Body of pancreas (tissue), 4 donors: ENCODE data around the gene UMODL1. TPM values are rescaled to one million over a fixed set of nuclear protein-coding genes. Genes with fewer than 3 reads are reported as not detected.

ENCODE experiments used
- ATAC-seq: fragments of 150-250 bp; one replicate; pipeline ENCODE4 v1.9.1; 2016
- DNase-seq, 4 donors: peaks; one replicate each; pipeline ENCODE4 v3.0.0-alpha.2; 2019
- H3K27ac ChIP-seq, 4 donors: fragments of 200-600 bp; sonication (generic); 1 replicate in 3 of 4; 2 replicates in 1 of 4; pipeline versions ENCODE4 v1.5.1 to v1.6.1; 2016 to 2019; ENCODE audit warnings: mild to moderate bottlenecking in 1 of 4, mixed read lengths in 1 of 4, moderate library complexity in 1 of 4
- H3K27me3 ChIP-seq, 2 donors: fragments of 200-600 bp; sonication (generic); one replicate each; pipeline ENCODE4 v1.6.0; 2016; ENCODE audit warnings: mild to moderate bottlenecking in 1 of 2
- H3K36me3 ChIP-seq, 2 donors: fragments of 200-600 bp; sonication (generic); replicated peaks in 1 of 2; 2 replicates each; pipeline ENCODE4 v1.5.1; 2016; ENCODE audit warnings: low read depth in 2 of 2; ENCODE audit not compliant: insufficient read depth in 1 of 2
- H3K4me1 ChIP-seq: fragments of 200-600 bp; sonication (generic); one replicate; pipeline ENCODE4 v1.6.0; 2016
- H3K4me3 ChIP-seq, 2 donors: fragments of 200-600 bp; sonication (generic); 1 replicate in 1 of 2; 2 replicates in 1 of 2; pipeline ENCODE4 v1.5.1; 2016 to 2019
- H3K9me3 ChIP-seq, 3 donors: fragments of 200-600 bp; sonication (generic); 1 replicate in 2 of 3; 2 replicates in 1 of 3; pipeline ENCODE4 v1.5.1; 2016
- POLR2A ChIP-seq, 3 donors: fragments of 450-650 bp; IDR thresholded peaks; one replicate each; pipeline ENCODE4 v1.6.1; 2016; ENCODE audit warnings: antibody characterized with exemption in 3 of 3, mild to moderate bottlenecking in 2 of 3
- WGBS, 2 donors: methylation state at CpG; one replicate each; pipeline ENCODE4 v1.1.5; 2017; 5-methylcytosine and 5-hydroxymethylcytosine counted together
- intact Hi-C: fragments of 100-400 bp; cut with DNase I; formaldehyde crosslinking; loops from one replicate; pipeline ENCODE4 v1.15.1; 2023
- total RNA-seq, 2 donors: library from RNA; depleted of rRNA; stranded (reverse); fragments of >200 nt; gene quantifications; one replicate each; pipeline ENCODE4 v1.1.0, GENCODE V29; 2016
- TF ChIP-seq, protein P1 (sequence below), 7 experiments: fragments of 450-650 bp in 4 of 7; fragments of 200-600 bp in 3 of 7; sonication (generic) in 3 of 7; IDR thresholded peaks; one replicate each; pipeline ENCODE4 v1.5.1; 2016 to 2019; ENCODE audit warnings: antibody characterized with exemption in 7 of 7

The UMODL1 gene
- total RNA-seq, 2 donors from 2014 or later = not detected

DNA sequence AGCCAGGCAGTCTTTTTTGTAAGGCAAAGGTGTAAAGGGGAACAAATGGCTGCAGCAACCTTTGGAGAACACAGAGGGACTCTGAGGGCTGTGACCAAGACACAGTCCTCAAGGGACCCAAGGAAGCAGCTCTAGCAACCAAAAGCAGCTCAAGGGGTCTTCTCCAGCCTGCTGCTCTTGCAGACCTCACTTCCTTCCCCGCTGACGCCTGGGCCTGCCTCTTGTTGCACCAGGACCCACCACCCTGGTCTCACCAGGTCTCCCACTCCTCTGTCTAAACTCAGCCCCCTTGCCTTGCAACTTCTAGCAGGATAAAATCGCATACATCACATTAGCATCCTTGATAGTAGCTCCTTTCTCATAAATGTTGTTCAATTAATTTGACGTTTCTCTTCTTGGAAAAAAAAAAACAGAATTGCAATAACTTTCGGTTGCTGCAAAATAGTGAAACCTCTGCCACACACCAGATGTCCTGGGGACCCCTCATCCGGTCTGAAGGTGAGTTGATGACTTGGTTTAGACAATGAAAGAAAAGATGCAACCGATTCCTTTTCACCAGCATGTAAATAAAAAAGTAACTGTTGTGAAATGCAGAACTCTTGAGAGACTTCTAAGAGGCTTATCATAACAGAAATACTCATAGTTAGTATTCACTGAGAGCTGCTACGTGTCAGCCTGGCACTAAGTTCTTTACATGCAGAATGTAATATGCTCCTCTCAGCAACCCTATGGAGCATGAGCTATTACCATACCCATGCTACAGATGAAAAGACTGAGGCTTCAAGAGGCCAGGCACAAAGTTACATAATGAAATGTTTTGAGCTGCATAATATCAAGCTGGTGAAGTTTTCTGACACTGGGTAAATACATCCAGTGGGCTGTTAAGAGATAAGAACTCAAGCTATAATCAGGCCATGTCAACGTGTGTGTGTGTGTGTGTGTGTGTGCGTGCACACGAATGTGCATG is 58.5 kb downstream of the UMODL1 start:
- Histone ChIP-seq H3K27me3 (no peaks in the 10 kb centered on the region), H3K27ac (no peak overlapping the region), H3K4me1 (no peaks in the 10 kb centered on the region), H3K36me3 (no peaks in the 10 kb centered on the region), H3K9me3 (no peaks in the 10 kb centered on the region), H3K4me3 (no peak overlapping the region)
- 49 to 54% methylated on average over 11 of the region's 11 CpGs for WGBS, 2 donors
- intact Hi-C loops = no loop called here
- TF ChIP-seq, protein P1, sequence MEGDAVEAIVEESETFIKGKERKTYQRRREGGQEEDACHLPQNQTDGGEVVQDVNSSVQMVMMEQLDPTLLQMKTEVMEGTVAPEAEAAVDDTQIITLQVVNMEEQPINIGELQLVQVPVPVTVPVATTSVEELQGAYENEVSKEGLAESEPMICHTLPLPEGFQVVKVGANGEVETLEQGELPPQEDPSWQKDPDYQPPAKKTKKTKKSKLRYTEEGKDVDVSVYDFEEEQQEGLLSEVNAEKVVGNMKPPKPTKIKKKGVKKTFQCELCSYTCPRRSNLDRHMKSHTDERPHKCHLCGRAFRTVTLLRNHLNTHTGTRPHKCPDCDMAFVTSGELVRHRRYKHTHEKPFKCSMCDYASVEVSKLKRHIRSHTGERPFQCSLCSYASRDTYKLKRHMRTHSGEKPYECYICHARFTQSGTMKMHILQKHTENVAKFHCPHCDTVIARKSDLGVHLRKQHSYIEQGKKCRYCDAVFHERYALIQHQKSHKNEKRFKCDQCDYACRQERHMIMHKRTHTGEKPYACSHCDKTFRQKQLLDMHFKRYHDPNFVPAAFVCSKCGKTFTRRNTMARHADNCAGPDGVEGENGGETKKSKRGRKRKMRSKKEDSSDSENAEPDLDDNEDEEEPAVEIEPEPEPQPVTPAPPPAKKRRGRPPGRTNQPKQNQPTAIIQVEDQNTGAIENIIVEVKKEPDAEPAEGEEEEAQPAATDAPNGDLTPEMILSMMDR (IDR thresholded peaks at IDR 0.05) = no peak
- TF ChIP-seq POLR2A (IDR thresholded peaks at IDR 0.05) = no peak
- no peak for DNase-seq
- ATAC-seq = no peak

DNA sequence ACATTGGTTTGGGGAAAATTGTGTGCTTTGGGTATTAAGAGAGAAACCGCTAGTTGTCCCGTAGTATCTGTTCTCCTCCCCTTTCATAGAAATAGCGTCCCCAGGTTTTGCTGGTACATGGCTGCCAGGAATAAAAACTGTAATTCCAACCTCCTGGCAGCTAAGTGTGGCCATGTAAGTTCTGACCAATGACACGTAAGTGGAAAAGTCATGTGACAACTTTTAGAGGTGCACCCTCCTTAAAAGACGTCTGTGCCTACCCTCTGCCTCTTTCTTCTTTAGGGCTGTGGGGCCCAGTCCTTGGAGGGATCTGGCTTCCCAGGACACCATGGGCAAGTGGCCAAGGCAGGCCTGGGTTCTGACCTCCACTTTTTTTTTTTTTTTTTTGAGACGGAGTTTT is 59.3 kb downstream of the UMODL1 start:
- ATAC-seq (no peak), DNase-seq (no peak)
- H3K27ac ChIP-seq = no peak overlapping the region
- no peak overlapping the region for H3K4me3 ChIP-seq
- H3K36me3 ChIP-seq = no peaks in the 10 kb centered on the region
- no peaks in the 10 kb centered on the region for H3K4me1 ChIP-seq
- no peaks in the 10 kb centered on the region for H3K9me3 ChIP-seq
- 59 to 64% methylated on average over 6 of the region's 6 CpGs for WGBS, 2 donors
- TF ChIP-seq POLR2A (IDR thresholded peaks at IDR 0.05) = no peak
- TF ChIP-seq, protein P1 (IDR thresholded peaks at IDR 0.05) = no peak
- intact Hi-C loops = no loop called here
- H3K27me3 ChIP-seq = no peaks in the 10 kb centered on the region

DNA sequence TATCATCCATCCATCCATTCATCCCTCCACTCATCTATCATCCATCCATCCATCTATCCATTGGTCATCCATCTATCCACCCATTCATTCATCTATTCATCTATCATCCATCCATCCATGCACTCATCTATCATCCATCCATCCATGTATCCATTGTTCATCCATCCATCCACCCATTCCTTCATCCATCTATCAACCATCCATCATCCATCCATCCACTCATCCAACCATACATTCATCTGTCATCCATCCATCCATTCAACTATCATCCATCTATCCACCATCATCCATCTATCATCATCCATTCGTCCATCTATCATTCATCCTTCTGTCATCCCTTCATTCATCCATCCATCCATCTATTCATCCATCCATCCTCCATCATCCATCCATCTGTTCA is 61.1 kb downstream of the UMODL1 start:
- 83 to 88% methylated on average over 1 of the region's 1 CpG for WGBS, 2 donors
- intact Hi-C loops = no loop called here
- TF ChIP-seq, protein P1 (IDR thresholded peaks at IDR 0.05) = no peak
- no peak for TF ChIP-seq POLR2A (IDR thresholded peaks at IDR 0.05)
- Histone ChIP-seq H3K27ac (no peak overlapping the region), H3K4me1 (no peaks in the 10 kb centered on the region), H3K36me3 (no peaks in the 10 kb centered on the region), H3K4me3 (no peak overlapping the region), H3K9me3 (no peaks in the 10 kb centered on the region), H3K27me3 (no peaks in the 10 kb centered on the region)
- ATAC-seq = no peak
- DNase-seq = no peak

DNA sequence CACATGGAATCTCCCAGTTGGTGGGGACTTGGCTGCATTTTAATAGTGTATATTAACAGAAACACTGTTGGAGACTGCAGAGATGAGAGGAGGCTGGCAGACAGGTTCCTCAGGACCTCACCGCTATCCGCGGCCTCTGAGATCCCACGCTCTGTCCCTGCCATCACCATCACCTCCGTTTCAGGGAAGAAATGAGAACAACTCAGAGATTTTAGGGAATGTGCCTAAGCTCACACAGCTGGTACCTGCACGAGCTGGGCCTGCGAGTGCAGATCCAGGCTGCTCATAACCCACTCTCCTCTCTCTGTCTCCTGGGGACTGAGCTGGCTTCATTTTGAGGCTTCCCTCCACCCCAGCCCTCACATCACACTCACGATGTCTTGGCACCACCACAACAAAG is 62.0 kb downstream of the UMODL1 start:
- Histone ChIP-seq H3K27ac (no peak overlapping the region), H3K4me3 (no peak overlapping the region), H3K36me3 (no peaks in the 10 kb centered on the region), H3K9me3 (no peaks in the 10 kb centered on the region), H3K4me1 (no peaks in the 10 kb centered on the region), H3K27me3 (no peaks in the 10 kb centered on the region)
- no peak for TF ChIP-seq POLR2A (IDR thresholded peaks at IDR 0.05)
- TF ChIP-seq, protein P1 (IDR thresholded peaks at IDR 0.05) = no peak
- intact Hi-C loops = no loop called here
- 84 to 86% methylated on average over 8 of the region's 8 CpGs for WGBS, 2 donors
- DNase-seq = no peak
- ATAC-seq = no peak
